Activated CD4-positive, alpha-beta T cell treated with anti-CD3 and anti-CD28 coated beads, Interleukin-2, amount 50 U/mL, for 1 hour (primary cell): ENCODE measurements around the gene ENPP6.
"Not testable (repeated sequence)": the region's sequence is repeated elsewhere in the genome, so short reads cannot be mapped to it uniquely, and the experiment has no call there.

Experiments
- DNase-seq: peaks from one replicate; pipeline ENCODE4 v3.0.0-alpha.2; 2020

The ENPP6 gene

GRCh38 chr4:184234155-184234554, 16.5 kb upstream of the ENPP6 start:
- DNase-seq: no peak

- DNase-seq: no peak
These were observed 15.3 kb upstream of the ENPP6 start for GRCh38 chr4:184232975-184233374.

- no peak for DNase-seq
These were observed 14.5 kb upstream of the ENPP6 start for GRCh38 chr4:184232202-184232601.

GRCh38 chr4:184231573-184231972, 13.9 kb upstream of the ENPP6 start:
- DNase-seq: no peak

GRCh38 chr4:184228056-184228705, 10.5 kb upstream of the ENPP6 start:
- no peak for DNase-seq

GRCh38 chr4:184216515-184216914, 1.2 kb downstream of the ENPP6 start:
- DNase-seq: no peak

GRCh38 chr4:184215709-184216328, 1.9 kb downstream of the ENPP6 start:
- DNase-seq: no peak

- DNase-seq: no peak
These were observed 2.7 kb downstream of the ENPP6 start for GRCh38 chr4:184214931-184215330.

- not testable (repeated sequence) for DNase-seq
These were observed 9.7 kb downstream of the ENPP6 start for GRCh38 chr4:184207734-184208607.

- DNase-seq: no peak
These were observed 12.4 kb downstream of the ENPP6 start for GRCh38 chr4:184205243-184205642.

GRCh38 chr4:184203300-184203699, 14.4 kb downstream of the ENPP6 start:
- no peak for DNase-seq

- DNase-seq: no peak
These were observed 16.5 kb downstream of the ENPP6 start for GRCh38 chr4:184201179-184201578.

- DNase-seq: no peak
These were observed 17.4 kb downstream of the ENPP6 start for GRCh38 chr4:184200296-184200695.

- DNase-seq: no peak
These were observed 17.9 kb downstream of the ENPP6 start for GRCh38 chr4:184199780-184200179.

- DNase-seq: no peak
These were observed 19.5 kb downstream of the ENPP6 start for GRCh38 chr4:184198190-184198589.

- DNase-seq: no peak
These were observed 20.1 kb downstream of the ENPP6 start for GRCh38 chr4:184197536-184198082.

- no peak for DNase-seq
These were observed 20.8 kb downstream of the ENPP6 start for GRCh38 chr4:184196730-184197385.

GRCh38 chr4:184193556-184194525, 23.8 kb downstream of the ENPP6 start:
- no peak for DNase-seq

- no peak for DNase-seq
These were observed 24.7 kb downstream of the ENPP6 start for GRCh38 chr4:184192933-184193332.

GRCh38 chr4:184191267-184191666, 26.4 kb downstream of the ENPP6 start:
- DNase-seq: no peak

GRCh38 chr4:184190711-184191110, 27.0 kb downstream of the ENPP6 start:
- DNase-seq: no peak

GRCh38 chr4:184189966-184190365, 27.7 kb downstream of the ENPP6 start:
- no peak for DNase-seq
